HG03139 (cell line): ENCODE results near the gene EMILIN1.

Experiments
- ATAC-seq: cut with Tn5 transposase; IDR thresholded peaks from one replicate; pipeline ENCODE4 v1.9.1; 2021; ENCODE audit not compliant: unreplicated experiment

Gene EMILIN1

GRCh38 chr2:27079233-27080139, 1.1 kb downstream of the EMILIN1 start:
- no peak for ATAC-seq

GRCh38 chr2:27080140-27080469, 1.7 kb downstream of the EMILIN1 start:
- ATAC-seq: no peak

GRCh38 chr2:27080603-27080936, 2.2 kb downstream of the EMILIN1 start:
- ATAC-seq: no peak

GRCh38 chr2:27081984-27082772, 3.8 kb downstream of the EMILIN1 start:
- ATAC-seq: no peak

DNA sequence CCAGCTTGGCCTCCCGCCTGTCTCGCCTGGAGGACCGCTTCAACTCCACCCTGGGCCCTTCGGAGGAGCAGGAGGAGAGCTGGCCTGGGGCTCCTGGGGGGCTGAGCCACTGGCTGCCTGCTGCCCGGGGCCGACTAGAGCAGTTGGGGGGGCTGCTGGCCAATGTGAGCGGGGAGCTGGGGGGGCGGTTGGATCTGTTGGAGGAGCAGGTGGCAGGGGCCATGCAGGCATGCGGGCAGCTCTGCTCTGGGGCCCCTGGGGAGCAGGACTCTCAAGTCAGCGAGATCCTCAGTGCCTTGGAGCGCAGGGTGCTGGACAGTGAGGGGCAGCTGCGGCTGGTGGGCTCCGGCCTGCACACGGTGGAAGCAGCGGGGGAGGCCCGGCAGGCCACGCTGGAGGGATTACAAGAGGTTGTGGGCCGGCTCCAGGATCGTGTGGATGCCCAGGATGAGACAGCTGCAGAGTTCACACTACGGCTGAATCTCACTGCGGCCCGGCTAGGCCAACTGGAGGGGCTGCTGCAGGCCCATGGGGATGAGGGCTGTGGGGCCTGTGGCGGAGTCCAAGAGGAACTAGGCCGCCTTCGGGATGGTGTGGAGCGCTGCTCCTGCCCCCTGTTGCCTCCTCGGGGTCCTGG, 4.5 kb downstream of the EMILIN1 start:
- ATAC-seq: no peak

DNA sequence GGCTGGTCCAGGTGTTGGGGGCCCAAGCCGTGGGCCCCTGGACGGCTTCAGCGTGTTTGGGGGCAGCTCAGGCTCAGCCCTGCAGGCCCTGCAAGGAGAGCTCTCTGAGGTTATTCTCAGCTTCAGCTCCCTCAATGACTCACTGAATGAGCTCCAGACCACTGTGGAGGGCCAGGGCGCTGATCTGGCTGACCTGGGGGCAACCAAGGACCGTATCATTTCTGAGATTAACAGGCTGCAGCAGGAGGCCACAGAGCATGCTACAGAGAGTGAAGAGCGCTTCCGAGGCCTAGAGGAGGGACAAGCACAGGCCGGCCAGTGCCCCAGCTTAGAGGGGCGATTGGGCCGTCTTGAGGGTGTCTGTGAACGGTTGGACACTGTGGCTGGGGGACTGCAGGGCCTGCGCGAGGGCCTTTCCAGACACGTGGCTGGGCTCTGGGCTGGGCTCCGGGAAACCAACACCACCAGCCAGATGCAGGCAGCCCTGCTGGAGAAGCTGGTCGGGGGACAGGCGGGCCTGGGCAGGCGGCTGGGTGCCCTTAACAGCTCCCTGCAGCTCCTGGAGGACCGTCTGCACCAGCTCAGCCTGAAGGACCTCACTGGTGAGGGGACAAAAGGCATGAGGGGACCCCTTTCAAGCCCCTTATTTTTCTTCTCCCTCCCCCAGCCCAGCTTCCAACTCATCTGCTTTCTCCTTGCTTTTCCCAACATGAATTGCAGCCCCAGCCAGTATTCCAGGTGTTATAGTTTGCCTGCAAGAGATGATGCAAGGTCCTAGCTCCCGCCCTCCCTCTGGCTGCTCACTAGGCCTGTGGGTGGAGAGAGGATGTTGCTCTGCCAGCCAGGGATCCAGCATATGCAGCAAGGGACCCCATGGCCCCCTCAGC, 5.2 kb downstream of the EMILIN1 start:
- no peak for ATAC-seq

DNA sequence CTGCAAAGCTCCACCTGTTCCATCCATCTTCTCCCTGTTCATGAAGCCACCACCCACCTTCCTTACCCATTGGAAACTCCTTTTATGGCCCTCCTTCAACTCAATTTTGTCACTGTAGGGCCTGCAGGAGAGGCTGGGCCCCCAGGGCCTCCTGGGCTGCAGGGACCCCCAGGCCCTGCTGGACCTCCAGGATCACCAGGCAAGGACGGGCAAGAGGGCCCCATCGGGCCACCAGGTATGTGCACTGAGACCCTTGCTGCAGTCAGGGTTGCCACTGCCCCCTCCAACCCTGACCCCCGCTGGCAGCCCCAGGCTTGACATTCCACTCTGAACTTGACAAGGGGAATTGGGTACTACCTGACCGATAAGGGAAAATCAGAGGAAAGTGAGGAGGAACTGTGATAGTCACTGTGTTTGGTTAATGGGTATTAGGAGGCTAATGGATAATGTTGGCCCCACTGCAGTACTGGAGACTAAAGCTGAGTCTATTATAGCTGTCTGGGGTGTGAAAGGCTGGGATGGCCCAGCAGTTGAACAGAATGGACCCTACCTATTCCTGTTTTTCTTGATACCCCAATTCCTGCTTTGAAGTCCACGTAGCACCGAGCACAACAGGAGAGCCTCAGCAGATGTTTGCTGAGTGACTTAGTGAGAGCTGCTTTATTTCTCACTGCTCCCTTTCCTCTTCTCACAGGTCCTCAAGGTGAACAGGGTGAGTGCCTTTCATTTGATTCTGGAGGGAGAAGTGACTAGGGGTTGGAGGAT, 6.1 kb downstream of the EMILIN1 start:
- no peak for ATAC-seq

- ATAC-seq: no peak
Measured at GRCh38 chr2:27085062-27085672, 6.8 kb downstream of the EMILIN1 start.

- peak; percentile 3 for ATAC-seq
Measured at GRCh38 chr2:27085673-27086089, 7.3 kb downstream of the EMILIN1 start.

- ATAC-seq: peak; percentile 80
Measured at GRCh38 chr2:27086090-27086723, 7.8 kb downstream of the EMILIN1 start.

DNA sequence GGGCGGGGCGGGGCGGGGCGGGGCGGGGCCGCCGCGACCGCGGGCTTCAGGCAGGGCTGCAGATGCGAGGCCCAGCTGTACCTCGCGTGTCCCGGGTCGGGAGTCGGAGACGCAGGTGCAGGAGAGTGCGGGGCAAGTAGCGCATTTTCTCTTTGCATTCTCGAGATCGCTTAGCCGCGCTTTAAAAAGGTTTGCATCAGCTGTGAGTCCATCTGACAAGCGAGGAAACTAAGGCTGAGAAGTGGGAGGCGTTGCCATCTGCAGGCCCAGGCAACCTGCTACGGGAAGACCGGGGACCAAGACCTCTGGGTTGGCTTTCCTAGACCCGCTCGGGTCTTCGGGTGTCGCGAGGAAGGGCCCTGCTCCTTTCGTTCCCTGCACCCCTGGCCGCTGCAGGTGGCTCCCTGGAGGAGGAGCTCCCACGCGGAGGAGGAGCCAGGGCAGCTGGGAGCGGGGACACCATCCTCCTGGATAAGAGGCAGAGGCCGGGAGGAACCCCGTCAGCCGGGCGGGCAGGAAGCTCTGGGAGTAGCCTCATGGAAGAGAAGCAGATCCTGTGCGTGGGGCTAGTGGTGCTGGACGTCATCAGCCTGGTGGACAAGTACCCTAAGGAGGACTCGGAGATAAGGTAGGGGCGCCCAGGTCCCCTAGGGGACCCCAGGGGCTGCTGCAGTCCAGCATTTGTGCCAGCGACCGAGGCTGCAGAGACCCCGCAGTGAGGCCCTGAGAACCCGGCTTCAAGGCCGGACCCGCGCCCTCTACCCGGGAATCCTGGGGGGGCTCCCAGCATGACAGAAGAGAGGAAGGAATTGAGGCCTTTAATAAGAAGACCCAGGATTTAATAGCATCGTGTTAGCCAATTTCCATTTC, 8.5 kb downstream of the EMILIN1 start, which contains the start of gene KHK:
Gene KHK, plus strand, starts transcription at position 49 of the 870 bp plus-strand sequence. Its CDS starts 488 bp downstream, at position 537.
- ATAC-seq: no peak

DNA sequence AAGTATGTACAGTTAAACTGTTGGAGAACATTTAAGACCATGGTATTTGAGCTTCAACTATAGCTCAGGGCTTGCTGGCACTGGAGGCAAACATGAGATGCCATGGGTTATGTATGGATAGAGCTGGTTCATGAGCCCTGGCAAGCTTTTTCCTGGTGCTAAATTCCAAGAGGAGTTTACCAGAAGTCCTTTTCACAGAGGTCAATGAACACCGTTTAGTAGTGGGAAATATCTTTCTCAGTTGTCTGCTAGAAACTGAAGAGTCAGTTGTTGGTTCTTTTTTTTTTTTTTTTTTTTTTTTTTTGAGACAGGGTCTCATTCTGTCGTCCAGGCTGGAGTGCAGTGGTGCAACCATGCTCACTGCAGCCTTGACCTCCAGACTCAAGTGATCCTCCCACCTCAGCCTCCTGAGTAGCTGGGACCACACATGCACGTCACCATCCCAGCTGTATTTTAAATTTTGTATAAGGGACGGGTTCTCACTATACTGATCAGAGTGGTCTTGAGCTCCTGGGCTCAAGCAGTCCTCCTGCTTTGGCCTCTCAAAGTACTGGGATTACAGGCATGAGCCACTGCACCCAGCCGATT, 9.5 kb downstream of the EMILIN1 start:
- no peak for ATAC-seq

DNA sequence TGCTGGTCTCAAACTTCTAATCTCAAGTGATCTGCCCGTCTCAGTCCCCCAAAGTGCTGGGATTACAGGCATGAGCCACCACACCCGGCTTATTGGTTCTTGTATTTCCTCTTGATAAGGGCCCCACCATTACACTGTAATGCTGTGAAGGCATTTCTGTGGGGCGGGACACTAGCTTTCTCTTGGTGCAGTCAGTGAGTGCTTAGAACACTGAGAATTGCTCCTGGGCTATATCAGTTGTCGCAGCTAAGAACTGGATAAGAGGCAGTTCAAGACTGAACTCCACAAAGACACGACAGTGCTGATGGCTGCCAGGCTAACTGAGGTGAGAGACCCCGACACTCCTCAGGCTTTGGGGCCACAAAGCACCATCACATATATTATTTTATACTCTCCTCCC, 10.2 kb downstream of the EMILIN1 start:
- no peak for ATAC-seq

DNA sequence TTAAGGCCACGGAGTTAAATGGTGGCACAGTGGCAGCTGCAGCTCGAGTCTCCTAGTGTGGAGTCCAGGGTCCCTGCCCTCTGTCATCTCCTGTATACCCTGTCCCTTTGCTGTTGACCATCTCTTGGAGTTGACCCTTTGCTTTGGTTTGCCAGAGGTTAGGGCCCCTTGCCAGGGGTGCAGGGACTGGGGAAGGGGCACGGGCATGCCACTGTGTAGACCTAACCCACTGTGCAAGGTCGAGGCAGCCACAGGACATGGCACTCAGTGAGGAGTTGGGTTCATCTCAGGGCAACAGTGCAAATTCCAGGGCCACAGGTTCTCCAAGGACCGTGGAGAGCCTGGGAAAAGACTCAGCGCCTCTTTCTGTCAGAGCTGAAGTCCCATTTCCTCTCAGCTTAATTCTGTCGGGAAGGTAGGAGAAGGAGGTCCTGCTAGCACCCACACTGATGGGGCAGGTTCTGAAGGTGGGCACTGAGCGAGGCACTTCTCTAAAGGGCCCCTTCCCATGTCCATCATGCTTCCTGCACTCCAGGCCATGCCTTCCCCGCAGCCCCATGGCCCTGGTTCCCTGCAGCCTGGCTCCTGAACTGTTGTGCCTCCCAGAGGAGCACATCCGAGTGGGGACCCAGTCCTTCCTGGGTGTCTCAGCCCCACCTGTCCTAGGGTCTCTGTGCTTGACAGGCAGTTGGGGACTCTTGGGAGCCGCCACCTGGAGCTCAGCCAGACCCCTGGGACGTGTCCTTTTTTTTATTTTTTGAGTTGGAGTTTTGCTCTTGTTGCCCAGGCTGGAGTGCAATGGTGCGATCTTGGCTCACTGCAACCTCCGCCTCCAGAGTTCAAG, 10.9 kb downstream of the EMILIN1 start:
- ATAC-seq: no peak

GRCh38 chr2:27091746-27092695, 13.6 kb downstream of the EMILIN1 start:
- no peak for ATAC-seq
